Heart right ventricle (tissue), 16 donors: Measurements from ENCODE around the gene CMBL. TPM values are rescaled to one million over a fixed set of nuclear protein-coding genes. Genes with fewer than 3 reads are reported as not detected.

Experiments
- ATAC-seq, 8 donors: fragments of 200-7000 bp; cut with Tn5 transposase; one replicate each; pipeline ENCODE4 v1.9.1; 2020; ENCODE audit warnings: mild to moderate bottlenecking in 8 of 8, moderate library complexity in 8 of 8, moderate number of reproducible peaks in 1 of 8
- DNase-seq, 2 donors: peaks; one replicate each; pipeline ENCODE4 v3.0.0-alpha.2; 2020
- H3K27ac ChIP-seq, 10 donors: fragments of 200-600 bp; sonication (generic) in 2 of 10; one replicate each; pipeline versions ENCODE4 v1.5.0 to v1.8.0; 2020 to 2022; ENCODE audit warnings: mild to moderate bottlenecking in 3 of 10
- H3K27me3 ChIP-seq, 7 donors: fragments of 200-600 bp; one replicate each; pipeline ENCODE4 v1.8.0; 2021 to 2022; ENCODE audit warnings: mild to moderate bottlenecking in 2 of 7
- H3K36me3 ChIP-seq, 9 donors: fragments of 200-600 bp; sonication (generic) in 1 of 9; one replicate each; pipeline versions ENCODE4 v1.5.0 to v1.8.0; 2020 to 2022; ENCODE audit warnings: mild to moderate bottlenecking in 2 of 9
- H3K4me1 ChIP-seq, 9 donors: fragments of 200-600 bp; sonication (generic) in 1 of 9; one replicate each; pipeline versions ENCODE4 v1.5.0 to v1.8.0; 2020 to 2022; ENCODE audit warnings: mild to moderate bottlenecking in 4 of 9
- H3K4me3 ChIP-seq, 10 donors: fragments of 200-600 bp; sonication (generic) in 2 of 10; one replicate each; pipeline versions ENCODE4 v1.5.0 to v1.8.0; 2020 to 2022; ENCODE audit warnings: mild to moderate bottlenecking in 7 of 10, moderate library complexity in 2 of 10
- H3K9me3 ChIP-seq, 11 donors: fragments of 200-600 bp in 10 of 11; sonication (generic) in 2 of 11; one replicate each; pipeline versions ENCODE4 v1.5.0 to v1.8.0; 2013 to 2022; ENCODE audit warnings: mild to moderate bottlenecking in 2 of 11, control low read depth in 1 of 11, moderate library complexity in 1 of 11
- WGBS, 2 donors: extraction: QIAGEN DNeasy Blood & Tissue Kit; methylation state at CpG; one replicate each; pipeline ENCODE4 v1.1.7; 2013; ENCODE audit warnings: inconsistent platforms in 1 of 2; 5-methylcytosine and 5-hydroxymethylcytosine counted together
- intact Hi-C, 10 donors: fragments of 100-400 bp; cut with DNase I; formaldehyde crosslinking; loops; one replicate each; pipeline versions ENCODE4 v1.11.1 to v1.14.2; 2022
- polyA plus RNA-seq, 2 donors: library from polyadenylated mRNA; stranded (reverse); fragments of 200-250 nt; gene quantifications; one replicate each; pipeline ENCODE4 v1.2.3, GENCODE V29; 2013
- total RNA-seq, 10 donors: library from RNA; stranded (reverse); fragmentation: NEBNext Ultra II Directional in 3 of 10; extraction: Animal tissue kit (Norgen Biotek cat#: 25700) in 3 of 10; gene quantifications; one replicate each; pipeline versions ENCODE4 v1.2.1 to v1.2.4, GENCODE V29; 2021 to 2023
- TF ChIP-seq, protein P1 (sequence below), 9 donors: fragments of 200-600 bp; sonication (generic) in 2 of 9; IDR thresholded peaks; one replicate each; pipeline versions ENCODE4 v1.5.0 to v1.8.0; 2021 to 2022; ENCODE audit warnings: antibody characterized with exemption in 9 of 9, mild to moderate bottlenecking in 5 of 9, moderate library complexity in 1 of 9
- donor health status: Arrhythmogenic right ventricular cardiomyopathy.
- donor health status: ischemic (EF 13 %, LVEDD 7.1; RV severe dilation, severe dysfunction).
- donor health status: healthy with polysubstance abuse.
- donor health status: DM: no; HTN: yes; CAD: no.
- donor health status: DM: no; HTN: no; CAD: no.
- donor health status: ischemic (EF 25% LVEDD 6.9; RV normal size, moderate dysfunction).
- donor health status: ischemic (EF 25% LVEDD 5.7; RV mildly dilated, moderate dysfunction).
- donor health status: healthy.
- donor health status: DM: yes; HTN: yes; CAD: no.
- donor health status: Ischemic cardiomyopathy.
- donor health status: ischemic (EF 35%, LVEDD 5.7; RV mildly dilated, moderate dysfunction).
- donor health status: nonischemic (EF 11% LVEDD 7.7; RV severe dilation, severe dysfunction).
- donor health status: DM: yes; HTN: yes; CAD: no.
- donor health status: PGD.
- donor health status: ischemic (EF 29% LVEDD 5.4; RV normal size, mild dysfunction).
- donor health status: nonischemic (EF 23%, LVEDD 6.1; RV moderate dilation, normal function).

The CMBL gene
- total and polyA plus RNA-seq, 12 donors, result 12.0 to 53.4 (median 40.7) TPM

DNA sequence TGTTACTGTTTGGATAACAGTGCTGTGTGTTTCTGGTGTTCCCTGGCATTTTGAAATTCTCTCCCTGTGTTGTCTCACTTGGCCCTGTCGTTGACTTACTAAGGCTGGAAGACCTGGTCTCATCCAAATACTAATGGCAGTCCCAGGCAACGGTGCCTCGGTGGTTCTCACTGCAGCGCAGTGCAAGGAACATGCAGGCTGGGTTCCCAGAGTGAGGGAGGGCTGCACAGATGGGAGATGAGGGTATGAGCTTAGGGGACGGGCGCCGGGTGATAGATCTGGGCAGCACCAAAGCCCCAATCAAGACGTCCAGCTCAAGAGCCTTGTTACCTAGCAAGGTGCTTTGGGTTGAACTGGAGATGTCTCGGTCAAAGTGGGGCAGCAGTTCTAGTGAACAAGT, 46.6 kb downstream of the CMBL start:
- H3K36me3 ChIP-seq, result peaks cover 0 to 100% (median 90%) of the 10 kb centered on the region in 9 donors
- no peaks in the 10 kb centered on the region for H3K4me1 ChIP-seq
- H3K27ac ChIP-seq, result no peak overlapping the region
- TF ChIP-seq, protein P1, sequence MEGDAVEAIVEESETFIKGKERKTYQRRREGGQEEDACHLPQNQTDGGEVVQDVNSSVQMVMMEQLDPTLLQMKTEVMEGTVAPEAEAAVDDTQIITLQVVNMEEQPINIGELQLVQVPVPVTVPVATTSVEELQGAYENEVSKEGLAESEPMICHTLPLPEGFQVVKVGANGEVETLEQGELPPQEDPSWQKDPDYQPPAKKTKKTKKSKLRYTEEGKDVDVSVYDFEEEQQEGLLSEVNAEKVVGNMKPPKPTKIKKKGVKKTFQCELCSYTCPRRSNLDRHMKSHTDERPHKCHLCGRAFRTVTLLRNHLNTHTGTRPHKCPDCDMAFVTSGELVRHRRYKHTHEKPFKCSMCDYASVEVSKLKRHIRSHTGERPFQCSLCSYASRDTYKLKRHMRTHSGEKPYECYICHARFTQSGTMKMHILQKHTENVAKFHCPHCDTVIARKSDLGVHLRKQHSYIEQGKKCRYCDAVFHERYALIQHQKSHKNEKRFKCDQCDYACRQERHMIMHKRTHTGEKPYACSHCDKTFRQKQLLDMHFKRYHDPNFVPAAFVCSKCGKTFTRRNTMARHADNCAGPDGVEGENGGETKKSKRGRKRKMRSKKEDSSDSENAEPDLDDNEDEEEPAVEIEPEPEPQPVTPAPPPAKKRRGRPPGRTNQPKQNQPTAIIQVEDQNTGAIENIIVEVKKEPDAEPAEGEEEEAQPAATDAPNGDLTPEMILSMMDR (IDR thresholded peaks at IDR 0.05), result no peak
- DNase-seq (no peak), ATAC-seq (no peak)
- 82 to 84% methylated on average over 9 of the region's 9 CpGs for WGBS, 2 donors
- H3K27me3 ChIP-seq, result no peaks in the 10 kb centered on the region
- intact Hi-C loops, result no loop called here
- no peak overlapping the region for H3K4me3 ChIP-seq
- no peaks in the 10 kb centered on the region for H3K9me3 ChIP-seq

DNA sequence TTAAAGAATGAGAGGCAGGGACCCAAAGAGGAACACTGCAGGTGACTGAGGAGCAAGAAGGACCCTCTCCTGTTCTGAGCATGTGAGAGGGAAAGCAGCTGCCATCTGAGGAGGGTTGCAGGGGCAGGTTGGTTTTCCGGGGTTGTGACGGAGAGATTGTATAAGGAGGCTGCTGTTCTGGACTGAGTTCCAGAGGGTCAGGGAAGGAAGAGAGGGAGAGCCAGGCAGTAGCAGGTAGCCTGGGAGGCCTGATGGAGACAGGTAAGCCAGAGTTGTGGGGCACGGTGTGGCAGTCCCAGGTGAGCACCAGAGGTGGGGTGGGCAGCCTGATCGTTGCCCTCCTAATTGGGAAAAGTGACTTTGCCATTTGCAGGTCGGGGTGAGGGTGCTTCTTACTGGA, 47.8 kb downstream of the CMBL start:
- H3K4me3 ChIP-seq, result no peak overlapping the region
- no peaks in the 10 kb centered on the region for H3K4me1 ChIP-seq
- DNase-seq (no peak), ATAC-seq (no peak)
- no peak overlapping the region for H3K27ac ChIP-seq
- no peaks in the 10 kb centered on the region for H3K27me3 ChIP-seq
- H3K36me3 ChIP-seq, result peaks cover 0 to 100% (median 88%) of the 10 kb centered on the region in 9 donors
- TF ChIP-seq, protein P1 (IDR thresholded peaks at IDR 0.05), result no peak
- 88 to 96% methylated on average over 5 of the region's 5 CpGs for WGBS, 2 donors
- no peaks in the 10 kb centered on the region for H3K9me3 ChIP-seq
- intact Hi-C loops, result no loop called here

DNA sequence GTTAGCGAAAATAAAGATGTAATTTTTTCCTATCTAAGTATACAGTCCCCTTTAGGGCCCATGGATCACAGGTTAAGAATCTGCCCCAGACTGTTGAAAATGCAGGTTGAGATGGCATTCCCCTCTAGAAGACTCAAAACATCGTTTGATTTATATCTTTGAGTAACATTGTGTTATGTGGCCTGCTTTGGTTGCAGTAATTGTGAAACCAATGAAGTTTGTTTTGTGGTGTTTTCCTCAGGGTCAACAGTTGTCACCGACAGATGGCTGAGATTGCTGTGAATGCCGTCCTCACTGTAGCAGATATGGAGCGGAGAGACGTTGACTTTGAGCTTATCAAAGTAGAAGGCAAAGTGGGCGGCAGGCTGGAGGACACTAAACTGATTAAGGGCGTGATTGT, 49.8 kb downstream of the CMBL start:
- 67 to 72% methylated on average over 8 of the region's 8 CpGs for WGBS, 2 donors
- TF ChIP-seq, protein P1 (IDR thresholded peaks at IDR 0.05), result no peak
- intact Hi-C loops, result no loop called here
- Histone ChIP-seq H3K9me3 (no peaks in the 10 kb centered on the region), H3K27ac (no peak overlapping the region), H3K36me3 (peaks cover 0 to 100% (median 71%) of the 10 kb centered on the region in 9 donors), H3K4me3 (no peak overlapping the region), H3K4me1 (peaks cover 0 to 9% (median 0%) of the 10 kb centered on the region in 9 donors), H3K27me3 (no peaks in the 10 kb centered on the region)
- no peak for DNase-seq
- ATAC-seq, result no peak

DNA sequence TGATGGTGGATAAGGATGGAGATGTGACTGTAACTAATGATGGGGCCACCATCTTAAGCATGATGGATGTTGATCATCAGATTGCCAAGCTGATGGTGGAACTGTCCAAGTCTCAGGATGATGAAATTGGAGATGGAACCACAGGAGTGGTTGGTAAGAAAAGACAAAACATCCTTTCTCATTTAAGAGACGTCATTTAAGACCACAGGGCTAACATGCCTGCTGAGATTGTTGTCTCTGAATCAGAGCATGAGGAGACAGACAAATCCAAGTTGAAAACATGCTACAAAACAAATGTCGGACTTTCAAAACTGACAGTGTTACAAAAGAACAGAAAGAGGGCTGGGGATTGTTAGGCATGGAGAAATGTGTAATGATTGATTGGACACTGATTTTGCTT, 53.0 kb downstream of the CMBL start:
- no peak for ATAC-seq
- Histone ChIP-seq H3K9me3 (no peaks in the 10 kb centered on the region), H3K4me1 (peaks cover 0 to 31% (median 20%) of the 10 kb centered on the region in 9 donors), H3K27me3 (no peaks in the 10 kb centered on the region), H3K4me3 (no peak overlapping the region), H3K27ac (no peak overlapping the region), H3K36me3 (peaks cover 0 to 72% (median 40%) of the 10 kb centered on the region in 9 donors)
- 39 to 55% methylated on average over 2 of the region's 2 CpGs for WGBS, 2 donors
- TF ChIP-seq, protein P1 (IDR thresholded peaks at IDR 0.05), result no peak
- intact Hi-C loops, result no loop called here
- DNase-seq, result no peak
